ENCODE data around the gene CIRBP. TPM values are rescaled to one million over a fixed set of nuclear protein-coding genes. Genes with fewer than 3 reads are reported as not detected.
"Not testable (repeated sequence)": the region's sequence is repeated elsewhere in the genome, so short reads cannot be mapped to it uniquely, and the experiment has no call there.

The CIRBP gene
- total and polyA plus RNA-seq, 12 donors: 180 to 356 (median 280) TPM

- WGBS, 2 donors: 75 to 81% methylated on average over 34 of the region's 34 CpGs
- intact Hi-C loops (cut with DNase I): no loop called here
- ATAC-seq: no peak
Measured at GRCh38 chr19:1299801-1300200, 30.7 kb downstream of the CIRBP start.

GRCh38 chr19:1300744-1301490 lies 31.8 kb downstream of the CIRBP start:
- Histone ChIP-seq H3K4me1 (no peaks in the 10 kb centered on the region), H3K27ac (no peak overlapping the region), H3K9me3 (no peaks in the 10 kb centered on the region), H3K27me3 (peaks cover 0 to 10% (median 0%) of the 10 kb centered on the region in 7 donors), H3K36me3 (no peaks in the 10 kb centered on the region), H3K4me3 (no peak overlapping the region)
- no peak for TF ChIP-seq CTCF (IDR thresholded peaks at IDR 0.05)
- no peak for DNase-seq
- 83 to 85% methylated on average over 35 of the region's 35 CpGs for WGBS, 2 donors
- intact Hi-C loops (cut with DNase I): no loop called here
- ATAC-seq: no peak

More at GRCh38 chr19:1299801-1300200, 30.7 kb downstream of the CIRBP start:
- Histone ChIP-seq H3K9me3 (no peaks in the 10 kb centered on the region), H3K27me3 (peaks cover 2 to 16% (median 9%) of the 10 kb centered on the region in 7 donors), H3K36me3 (no peaks in the 10 kb centered on the region), H3K4me3 (no peak overlapping the region), H3K27ac (no peak overlapping the region), H3K4me1 (peaks cover 0 to 4% (median 4%) of the 10 kb centered on the region in 9 donors)
- no peak for DNase-seq
- no peak for TF ChIP-seq CTCF (IDR thresholded peaks at IDR 0.05)

- Histone ChIP-seq H3K4me1 (no peaks in the 10 kb centered on the region), H3K27me3 (peaks cover 0 to 6% (median 0%) of the 10 kb centered on the region in 7 donors), H3K4me3 (no peak overlapping the region), H3K27ac (no peak overlapping the region), H3K9me3 (no peaks in the 10 kb centered on the region), H3K36me3 (no peaks in the 10 kb centered on the region)
- DNase-seq (no peak), ATAC-seq (no peak)
- TF ChIP-seq CTCF (IDR thresholded peaks at IDR 0.05): no peak
- 69 to 71% methylated on average over 36 of the region's 36 CpGs for WGBS, 2 donors
- intact Hi-C loops (cut with DNase I): no loop called here
Measured at GRCh38 chr19:1302533-1303239, 33.6 kb downstream of the CIRBP start.

- Histone ChIP-seq H3K4me1 (no peaks in the 10 kb centered on the region), H3K27ac (no peak overlapping the region), H3K4me3 (no peak overlapping the region), H3K9me3 (no peaks in the 10 kb centered on the region), H3K36me3 (no peaks in the 10 kb centered on the region), H3K27me3 (peaks cover 0 to 7% (median under 1%) of the 10 kb centered on the region in 7 donors)
- TF ChIP-seq CTCF (IDR thresholded peaks at IDR 0.05): no peak
- DNase-seq: no peak
- peak in 2 of 8 donors; percentile 28 to 56 for ATAC-seq
- intact Hi-C loops (cut with DNase I): no loop called here
- WGBS, 2 donors: 90 to 91% methylated on average over 28 of the region's 28 CpGs
Measured at GRCh38 chr19:1304197-1304924, 35.2 kb downstream of the CIRBP start.

GRCh38 chr19:1305354-1305753 lies 36.2 kb downstream of the CIRBP start:
- H3K27me3 ChIP-seq: peaks cover 0 to 12% (median 7%) of the 10 kb centered on the region in 7 donors
- H3K4me3 ChIP-seq; ATAC-seq; intact Hi-C loops (cut with DNase I); H3K9me3 ChIP-seq; H3K4me1 ChIP-seq; H3K36me3 ChIP-seq; DNase-seq; H3K27ac ChIP-seq: not testable (repeated sequence)
- 86 to 87% methylated on average over 9 of the region's 9 CpGs for WGBS, 2 donors
